Measurements from ENCODE around the gene SCAANT1. TPM values are rescaled to one million over a fixed set of nuclear protein-coding genes. Genes with fewer than 3 reads are reported as not detected.

Gene SCAANT1
- total RNA-seq, result 1 to 10 TPM in 1 of 9 donors, not detected in 8; 1.3 TPM
- polyA plus RNA-seq, result 1 to 10 TPM in 1 of 3 donors, not detected in 2; 1.6 TPM
- long read RNA-seq, donor 1, result 0 reads
- long read RNA-seq, donor 2, partial matches to known transcripts, result 0 of 1 reads
- long read RNA-seq, donor 2, other reads (novel, unspliced or antisense), result 0 of 1 reads
- long read RNA-seq, donor 3, partial matches to known transcripts, result 0 of 1 reads
- long read RNA-seq, donor 3, other reads (novel, unspliced or antisense), result 0 of 1 reads
- long read RNA-seq, donor 4, result 0 reads
- long read RNA-seq, donor 5, result 0 reads
- long read RNA-seq, donor 6, result 0 reads
- long read RNA-seq, donor 7, result 0 reads
- long read RNA-seq, donor 8, result 0 reads
- long read RNA-seq, donor 9, partial matches to known transcripts, result 5 of 5 reads
- long read RNA-seq, donor 9, other reads (novel, unspliced or antisense), result 0 of 5 reads
- long read RNA-seq, donor 10, result 0 reads

- intact Hi-C loops (cut with DNase I), result loop anchor here (10.0 kb wide), 1 partner anchor 83 kb away; no protein-coding TSS in a partner anchor
- Histone ChIP-seq H3K27ac (peak within 1 kb of the TSS; percentile 83 to 100 (median 99)), H3K9me3 (replicated peaks in 1 of 3) (no peaks in the 10 kb centered on the region), H3K36me3 (replicated peaks in 1 of 2) (peaks cover 0 to 13% of the 10 kb centered on the region in 2 donors), H3K4me3 (peak within 1 kb of the TSS; percentile 13 to 96 (median 80)), H3K27me3 (no peaks in the 10 kb centered on the region), H3K4me1 (replicated peaks in 1 of 2) (peaks cover 12 to 35% of the 10 kb centered on the region in 2 donors)
- DNase-seq, result peak; percentile 89 to 95 (median 93)
- WGBS, 4 donors, result 0 to 1% (median 1%) methylated on average over 29 to 115 of the region's 115 CpGs
- peak; percentile 82 to 88 for TF ChIP-seq POLR2A (IDR thresholded peaks at IDR 0.05)
- TF ChIP-seq, protein P1, sequence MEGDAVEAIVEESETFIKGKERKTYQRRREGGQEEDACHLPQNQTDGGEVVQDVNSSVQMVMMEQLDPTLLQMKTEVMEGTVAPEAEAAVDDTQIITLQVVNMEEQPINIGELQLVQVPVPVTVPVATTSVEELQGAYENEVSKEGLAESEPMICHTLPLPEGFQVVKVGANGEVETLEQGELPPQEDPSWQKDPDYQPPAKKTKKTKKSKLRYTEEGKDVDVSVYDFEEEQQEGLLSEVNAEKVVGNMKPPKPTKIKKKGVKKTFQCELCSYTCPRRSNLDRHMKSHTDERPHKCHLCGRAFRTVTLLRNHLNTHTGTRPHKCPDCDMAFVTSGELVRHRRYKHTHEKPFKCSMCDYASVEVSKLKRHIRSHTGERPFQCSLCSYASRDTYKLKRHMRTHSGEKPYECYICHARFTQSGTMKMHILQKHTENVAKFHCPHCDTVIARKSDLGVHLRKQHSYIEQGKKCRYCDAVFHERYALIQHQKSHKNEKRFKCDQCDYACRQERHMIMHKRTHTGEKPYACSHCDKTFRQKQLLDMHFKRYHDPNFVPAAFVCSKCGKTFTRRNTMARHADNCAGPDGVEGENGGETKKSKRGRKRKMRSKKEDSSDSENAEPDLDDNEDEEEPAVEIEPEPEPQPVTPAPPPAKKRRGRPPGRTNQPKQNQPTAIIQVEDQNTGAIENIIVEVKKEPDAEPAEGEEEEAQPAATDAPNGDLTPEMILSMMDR (IDR thresholded peaks at IDR 0.05), result peak in 5 of 6 experiments; percentile 7 to 45 (median 29)
Observed at GRCh38 chr3:63911873-63912767, at the start of gene SCAANT1. Gene SCAANT1 (minus strand): TSS chr3:63912383.

DNA sequence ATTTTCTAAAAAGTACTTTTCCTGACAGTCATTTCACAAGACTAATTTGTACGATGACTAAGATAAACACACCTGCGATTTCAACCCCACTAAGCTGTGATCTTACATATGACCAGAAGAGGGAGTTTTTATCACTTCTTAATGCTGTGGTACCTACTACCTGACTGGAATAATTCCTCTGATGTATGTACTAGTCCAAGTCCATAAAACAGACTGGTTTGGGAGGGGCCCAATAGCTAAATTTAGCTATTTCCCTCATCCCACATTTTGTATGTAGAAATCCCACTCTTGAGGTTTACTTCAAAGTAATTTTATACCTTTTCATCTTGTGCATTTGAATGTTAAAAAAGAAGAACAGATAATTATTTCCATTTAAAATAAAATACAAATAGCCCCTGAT, 49.7 kb upstream of the SCAANT1 start:
- no peak overlapping the region for H3K27ac ChIP-seq
- no peaks in the 10 kb centered on the region for H3K36me3 ChIP-seq (replicated peaks in 1 of 2)
- no peaks in the 10 kb centered on the region for H3K27me3 ChIP-seq
- no peak for DNase-seq
- TF ChIP-seq, protein P1 (IDR thresholded peaks at IDR 0.05), result peak; percentile 38 to 66 (median 54)
- TF ChIP-seq POLR2A (IDR thresholded peaks at IDR 0.05), result no peak
- intact Hi-C loops (cut with DNase I), result no loop called here
- 15 to 24% (median 19%) methylated on average over 2 of the region's 2 CpGs for WGBS, 4 donors
- H3K4me3 ChIP-seq, result no peak overlapping the region
- H3K4me1 ChIP-seq (replicated peaks in 1 of 2), result peaks cover 0 to 36% of the 10 kb centered on the region in 2 donors
- H3K9me3 ChIP-seq (replicated peaks in 1 of 3), result no peaks in the 10 kb centered on the region

- Histone ChIP-seq H3K4me1 (replicated peaks in 1 of 2) (peaks cover 0 to 34% of the 10 kb centered on the region in 2 donors), H3K27ac (peak overlapping the region in 4 of 5 donors; percentile 9 to 52 (median 49)), H3K9me3 (replicated peaks in 1 of 3) (no peaks in the 10 kb centered on the region), H3K27me3 (no peaks in the 10 kb centered on the region), H3K4me3 (peak overlapping the region in 2 of 4 donors; percentile 8 to 40), H3K36me3 (replicated peaks in 1 of 2) (no peaks in the 10 kb centered on the region)
- intact Hi-C loops (cut with DNase I), result no loop called here
- peak in 6 of 7 donors; percentile 35 to 56 (median 43) for DNase-seq
- TF ChIP-seq, protein P1 (IDR thresholded peaks at IDR 0.05), result no peak
- no peak for TF ChIP-seq POLR2A (IDR thresholded peaks at IDR 0.05)
- 26 to 37% (median 31%) methylated on average over 6 of the region's 6 CpGs for WGBS, 4 donors
Observed at GRCh38 chr3:63960048-63960711, 48.0 kb upstream of the SCAANT1 start.
